Fibroblast of lung (primary cell): ENCODE measurements around the gene ANKS6. TPM values are rescaled to one million over a fixed set of nuclear protein-coding genes. Genes with fewer than 3 reads are reported as not detected.

ENCODE experiments used
- DNase-seq, 2 donors: peaks; one replicate each; pipeline versions ENCODE4 v3.0.0 to v3.0.0-alpha.2; 2010; ENCODE audit warnings: low read depth in 2 of 2
- H2AFZ ChIP-seq: 2 replicates; pipeline ENCODE4 v1.5.1; 2012; ENCODE audit warnings: low read length, control low read depth, inconsistent platforms
- H3K27ac ChIP-seq: 2 replicates; pipeline ENCODE4 v1.5.1; 2011; ENCODE audit warnings: low read length, control low read depth; ENCODE audit not compliant: insufficient read depth
- H3K27me3 ChIP-seq: 2 replicates; pipeline ENCODE4 v1.5.1; 2011; ENCODE audit warnings: mild to moderate bottlenecking, low read length; ENCODE audit not compliant: control insufficient read depth, insufficient read depth
- H3K36me3 ChIP-seq: 2 replicates; pipeline ENCODE4 v1.5.1; 2011; ENCODE audit warnings: low read length; ENCODE audit not compliant: control insufficient read depth, insufficient read depth
- H3K4me1 ChIP-seq: 2 replicates; pipeline ENCODE4 v1.5.1; 2011; ENCODE audit warnings: low read length; ENCODE audit not compliant: control insufficient read depth, insufficient read depth; ENCODE audit errors: extremely low read depth
- H3K4me2 ChIP-seq: 2 replicates; pipeline ENCODE4 v1.5.1; 2011; ENCODE audit warnings: low read length, control low read depth; ENCODE audit not compliant: insufficient read depth; ENCODE audit errors: extremely low read depth
- H3K4me3 ChIP-seq, 4 experiments: fragments of 200-600 bp in 1 of 4; sonication (generic) in 1 of 4; replicated peaks in 1 of 4; 2 replicates each; pipeline ENCODE4 v1.5.1; 2011 to 2016; ENCODE audit warnings: low read length in 4 of 4, low read depth in 3 of 4, mild to moderate bottlenecking in 3 of 4, control low read depth in 2 of 4, inconsistent platforms in 1 of 4, mixed read lengths in 1 of 4; ENCODE audit not compliant: insufficient read depth in 1 of 4; ENCODE audit errors: control extremely low read depth in 1 of 4
- H3K79me2 ChIP-seq: 2 replicates; pipeline ENCODE4 v1.5.1; 2012; ENCODE audit warnings: mild to moderate bottlenecking, low read length, inconsistent platforms; ENCODE audit not compliant: control insufficient read depth, insufficient read depth
- H3K9ac ChIP-seq: 2 replicates; pipeline ENCODE4 v1.5.1; 2011; ENCODE audit warnings: mild to moderate bottlenecking, low read length, control low read depth; ENCODE audit not compliant: insufficient read depth
- H3K9me3 ChIP-seq: 2 replicates; pipeline ENCODE4 v1.5.1; 2012; ENCODE audit warnings: low read depth, low read length; ENCODE audit not compliant: control insufficient read depth, insufficient read depth
- H4K20me1 ChIP-seq: 2 replicates; pipeline ENCODE4 v1.5.1; 2011; ENCODE audit warnings: low read length; ENCODE audit not compliant: control insufficient read depth, insufficient read depth; ENCODE audit errors: extremely low read depth
- EZH2 ChIP-seq: IDR thresholded peaks from 2 replicates; pipeline ENCODE4 v1.5.1; 2012; ENCODE audit warnings: low read length, control low read depth, mild to moderate bottlenecking; ENCODE audit errors: missing control alignments
- polyA plus RNA-seq, 2 donors: library from polyadenylated mRNA; depleted of rRNA in 1 of 2; stranded (reverse) in 1 of 2; unstranded in 1 of 2; fragments of >200 nt; gene quantifications; 2 replicates each; pipeline ENCODE4 v1.2.1, GENCODE V29; 2011 to 2012; ENCODE audit warnings: missing spikeins in 1 of 2
- total RNA-seq: library from RNA; depleted of rRNA; stranded (reverse); fragments of >200 nt; gene quantifications from 2 replicates; pipeline ENCODE4 v1.2.1, GENCODE V29; 2014
- TF ChIP-seq, protein P1 (sequence below), 2 donors: IDR thresholded peaks in 1 of 2; conservative IDR thresholded peaks in 1 of 2; 1 replicate in 1 of 2; 2 replicates in 1 of 2; pipeline ENCODE4 v1.5.1; 2011 to 2012; ENCODE audit warnings: low read length in 2 of 2, control low read depth in 1 of 2, inconsistent platforms in 1 of 2, low read depth in 1 of 2, mild to moderate bottlenecking in 1 of 2

Gene ANKS6
- total and polyA plus RNA-seq, 2 donors (not counting 1 experiment from before 2014, with no cell fraction given) = 7.3 to 9.6 TPM

- peaks cover 2% of the 10 kb centered on the region for H3K4me1 ChIP-seq
Measured at GRCh38 chr9:98740226-98740881, 56.0 kb downstream of the ANKS6 start.

GRCh38 chr9:98738741-98739140 lies 57.6 kb downstream of the ANKS6 start:
- no peaks in the 10 kb centered on the region for H4K20me1 ChIP-seq
- H3K79me2 ChIP-seq = no peaks in the 10 kb centered on the region
- H3K27me3 ChIP-seq = no peaks in the 10 kb centered on the region
- no peak overlapping the region for H3K4me3 ChIP-seq
- no peak overlapping the region for H2AFZ ChIP-seq
- H3K9ac ChIP-seq = no peak overlapping the region
- peaks cover 2% of the 10 kb centered on the region for H3K4me1 ChIP-seq
- DNase-seq = no peak
- H3K9me3 ChIP-seq = no peaks in the 10 kb centered on the region
- H3K27ac ChIP-seq = no peak overlapping the region
- peaks cover 4% of the 10 kb centered on the region for H3K36me3 ChIP-seq
- TF ChIP-seq, protein P1, sequence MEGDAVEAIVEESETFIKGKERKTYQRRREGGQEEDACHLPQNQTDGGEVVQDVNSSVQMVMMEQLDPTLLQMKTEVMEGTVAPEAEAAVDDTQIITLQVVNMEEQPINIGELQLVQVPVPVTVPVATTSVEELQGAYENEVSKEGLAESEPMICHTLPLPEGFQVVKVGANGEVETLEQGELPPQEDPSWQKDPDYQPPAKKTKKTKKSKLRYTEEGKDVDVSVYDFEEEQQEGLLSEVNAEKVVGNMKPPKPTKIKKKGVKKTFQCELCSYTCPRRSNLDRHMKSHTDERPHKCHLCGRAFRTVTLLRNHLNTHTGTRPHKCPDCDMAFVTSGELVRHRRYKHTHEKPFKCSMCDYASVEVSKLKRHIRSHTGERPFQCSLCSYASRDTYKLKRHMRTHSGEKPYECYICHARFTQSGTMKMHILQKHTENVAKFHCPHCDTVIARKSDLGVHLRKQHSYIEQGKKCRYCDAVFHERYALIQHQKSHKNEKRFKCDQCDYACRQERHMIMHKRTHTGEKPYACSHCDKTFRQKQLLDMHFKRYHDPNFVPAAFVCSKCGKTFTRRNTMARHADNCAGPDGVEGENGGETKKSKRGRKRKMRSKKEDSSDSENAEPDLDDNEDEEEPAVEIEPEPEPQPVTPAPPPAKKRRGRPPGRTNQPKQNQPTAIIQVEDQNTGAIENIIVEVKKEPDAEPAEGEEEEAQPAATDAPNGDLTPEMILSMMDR (conservative IDR thresholded peaks at IDR 0.05 in 1 of 2, IDR thresholded peaks at IDR 0.05 in 1 of 2; ENCODE audit: low read depth in 1 of 2, low read length in 2 of 2) = no peak
- no peak for TF ChIP-seq EZH2
- H3K4me2 ChIP-seq = no peak overlapping the region

More at GRCh38 chr9:98740226-98740881, 56.0 kb downstream of the ANKS6 start:
- H3K79me2 ChIP-seq = no peaks in the 10 kb centered on the region
- H3K9ac ChIP-seq = no peak overlapping the region
- no peak overlapping the region for H3K4me2 ChIP-seq
- H2AFZ ChIP-seq = no peak overlapping the region
- no peak for DNase-seq
- no peak overlapping the region for H3K4me3 ChIP-seq
- no peaks in the 10 kb centered on the region for H3K27me3 ChIP-seq
- TF ChIP-seq, protein P1 (conservative IDR thresholded peaks at IDR 0.05 in 1 of 2, IDR thresholded peaks at IDR 0.05 in 1 of 2; ENCODE audit: low read depth in 1 of 2, low read length in 2 of 2) = no peak
- no peak for TF ChIP-seq EZH2
- no peaks in the 10 kb centered on the region for H3K9me3 ChIP-seq
- no peaks in the 10 kb centered on the region for H4K20me1 ChIP-seq
- peaks cover 4% of the 10 kb centered on the region for H3K36me3 ChIP-seq
- H3K27ac ChIP-seq = no peak overlapping the region

- Histone ChIP-seq H3K4me3 (no peak overlapping the region), H3K36me3 (peaks cover 4% of the 10 kb centered on the region), H3K79me2 (no peaks in the 10 kb centered on the region)
Measured at GRCh38 chr9:98736226-98736625, 60.1 kb downstream of the ANKS6 start.

More at GRCh38 chr9:98736226-98736625, 60.1 kb downstream of the ANKS6 start:
- TF ChIP-seq, protein P1 (conservative IDR thresholded peaks at IDR 0.05 in 1 of 2, IDR thresholded peaks at IDR 0.05 in 1 of 2; ENCODE audit: low read depth in 1 of 2, low read length in 2 of 2) = no peak
- TF ChIP-seq EZH2 = no peak
- H4K20me1 ChIP-seq = no peaks in the 10 kb centered on the region
- H3K27ac ChIP-seq = no peak overlapping the region
- H3K9ac ChIP-seq = no peak overlapping the region
- H2AFZ ChIP-seq = no peak overlapping the region
- no peaks in the 10 kb centered on the region for H3K27me3 ChIP-seq
- H3K4me2 ChIP-seq = no peak overlapping the region
- H3K9me3 ChIP-seq = no peaks in the 10 kb centered on the region
- H3K4me1 ChIP-seq = no peaks in the 10 kb centered on the region
- DNase-seq = no peak
